WI38 (cell line): Measurements from ENCODE around the gene PHF5A.
"Not testable (repeated sequence)": the region's sequence is repeated elsewhere in the genome, so short reads cannot be mapped to it uniquely, and the experiment has no call there.

Experiments
- H3K4me3 ChIP-seq: 2 replicates; pipeline ENCODE4 v1.5.1; 2011; ENCODE audit warnings: low read depth, mild to moderate bottlenecking, control low read depth, low read length
- CTCF ChIP-seq: IDR thresholded peaks from 2 replicates; pipeline ENCODE4 v1.5.1; 2012; ENCODE audit warnings: low read depth, mild to moderate bottlenecking, control low read depth, low read length

PHF5A gene

GRCh38 chr22:41435560-41435959 lies 32.9 kb downstream of the PHF5A start:
- H3K4me3 ChIP-seq, result no peak overlapping the region
- TF ChIP-seq CTCF, result no peak

GRCh38 chr22:41434361-41435003 lies 34.0 kb downstream of the PHF5A start:
- H3K4me3 ChIP-seq, result not testable (repeated sequence)

GRCh38 chr22:41433480-41433879 lies 35.0 kb downstream of the PHF5A start:
- H3K4me3 ChIP-seq, result not testable (repeated sequence)

GRCh38 chr22:41431656-41432055 lies 36.8 kb downstream of the PHF5A start:
- H3K4me3 ChIP-seq, result no peak overlapping the region
- no peak for TF ChIP-seq CTCF

GRCh38 chr22:41429951-41430332 lies 38.5 kb downstream of the PHF5A start:
- no peak for TF ChIP-seq CTCF
- no peak overlapping the region for H3K4me3 ChIP-seq

GRCh38 chr22:41429232-41429950 lies 39.1 kb downstream of the PHF5A start:
- TF ChIP-seq CTCF, result no peak
- no peak overlapping the region for H3K4me3 ChIP-seq

GRCh38 chr22:41425660-41426365 lies 42.7 kb downstream of the PHF5A start:
- no peak overlapping the region for H3K4me3 ChIP-seq
- TF ChIP-seq CTCF, result no peak

GRCh38 chr22:41418717-41419116 lies 49.8 kb downstream of the PHF5A start:
- H3K4me3 ChIP-seq, result no peak overlapping the region
- no peak for TF ChIP-seq CTCF
